Cardiac fibroblast (primary cell): ENCODE measurements around the gene ACADS.

ENCODE experiments used
- DNase-seq, 2 donors: peaks; one replicate each; pipeline versions ENCODE4 v3.0.0 to v3.0.0-alpha.2; 2010; ENCODE audit warnings: low read depth in 2 of 2
- H3K4me3 ChIP-seq, 2 donors: replicated peaks in 1 of 2; 1 replicate in 1 of 2; 2 replicates in 1 of 2; pipeline ENCODE4 v1.5.1; 2011; ENCODE audit warnings: low read depth in 2 of 2, low read length in 2 of 2, mild to moderate bottlenecking in 2 of 2, moderate library complexity in 1 of 2
- CTCF ChIP-seq: IDR thresholded peaks from one replicate; pipeline ENCODE4 v1.5.1; 2011; ENCODE audit warnings: low read depth, mild to moderate bottlenecking, low read length, inconsistent platforms

The ACADS gene

DNA sequence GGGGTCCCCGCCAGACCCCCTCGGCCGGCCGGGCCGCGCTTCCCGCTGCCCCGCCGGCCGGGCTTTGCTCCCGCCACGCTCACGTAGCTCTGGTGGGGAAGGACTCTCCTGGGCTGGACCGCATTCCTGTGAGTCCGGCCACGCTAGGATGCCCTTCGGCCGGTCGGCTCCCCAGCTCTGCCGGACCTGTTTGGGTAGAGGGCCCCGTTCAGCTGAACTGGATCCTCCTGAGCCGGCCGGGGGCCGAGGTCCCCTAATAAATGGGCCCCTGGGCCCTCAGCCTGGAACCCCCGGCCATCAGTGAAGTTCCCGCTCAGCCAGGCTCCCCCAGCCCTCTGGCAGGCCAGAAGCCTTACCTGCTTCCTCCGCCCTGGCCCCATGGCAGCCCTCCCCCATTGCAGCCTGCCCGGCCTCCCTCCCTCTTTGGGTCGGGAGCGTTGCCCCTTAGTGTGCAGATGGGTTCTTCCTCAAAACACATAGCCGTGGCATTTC, 14.8 kb upstream of the ACADS start:
- TF ChIP-seq CTCF: no peak
- no peak for DNase-seq
- H3K4me3 ChIP-seq: peak overlapping the region; percentile 81 to 82

DNA sequence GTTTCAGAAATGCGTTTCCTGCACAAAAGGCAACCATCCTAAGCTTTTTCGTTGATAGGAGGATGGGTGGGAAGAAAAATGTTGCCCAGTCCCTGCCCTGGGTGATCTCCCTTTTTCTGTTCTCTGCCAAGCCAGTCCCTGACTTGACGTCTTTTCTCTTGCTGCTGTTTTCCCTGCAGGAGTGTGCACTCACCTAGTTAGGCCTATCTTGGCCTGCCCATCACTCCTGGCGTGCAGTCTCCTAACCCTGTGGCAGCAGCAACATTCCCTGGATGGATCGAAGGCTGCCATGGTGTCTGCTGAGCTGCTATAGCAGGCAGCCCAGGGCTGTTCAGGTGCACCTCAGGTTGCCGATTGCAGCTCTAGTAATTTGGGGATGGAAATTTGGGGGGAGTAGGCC, 14.2 kb upstream of the ACADS start:
- no peak for TF ChIP-seq CTCF
- H3K4me3 ChIP-seq: peak overlapping the region; percentile 81 to 82

DNA sequence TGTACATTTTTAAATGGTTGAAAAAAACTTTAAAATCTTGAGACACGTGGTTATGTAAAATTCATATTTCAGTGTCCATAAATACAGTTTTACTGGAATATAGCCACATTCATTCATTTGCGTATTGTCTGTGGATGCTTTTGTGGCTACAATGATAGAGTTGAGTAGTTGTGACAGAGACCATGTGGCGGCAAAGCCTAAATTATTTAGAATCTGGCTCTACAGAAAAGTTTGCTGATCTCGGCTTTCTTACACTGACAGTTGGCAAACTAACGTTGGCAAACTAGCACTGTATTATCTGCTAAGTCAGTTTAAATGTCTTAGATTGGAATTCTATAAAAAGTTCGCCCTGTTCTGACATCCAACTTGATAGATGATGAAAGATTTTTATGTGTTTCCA, 13.0 kb upstream of the ACADS start:
- TF ChIP-seq CTCF: no peak
- no peak for DNase-seq
- H3K4me3 ChIP-seq: no peak overlapping the region

More for the DNA sequence above, 14.2 kb upstream of the ACADS start:
- no peak for DNase-seq

DNA sequence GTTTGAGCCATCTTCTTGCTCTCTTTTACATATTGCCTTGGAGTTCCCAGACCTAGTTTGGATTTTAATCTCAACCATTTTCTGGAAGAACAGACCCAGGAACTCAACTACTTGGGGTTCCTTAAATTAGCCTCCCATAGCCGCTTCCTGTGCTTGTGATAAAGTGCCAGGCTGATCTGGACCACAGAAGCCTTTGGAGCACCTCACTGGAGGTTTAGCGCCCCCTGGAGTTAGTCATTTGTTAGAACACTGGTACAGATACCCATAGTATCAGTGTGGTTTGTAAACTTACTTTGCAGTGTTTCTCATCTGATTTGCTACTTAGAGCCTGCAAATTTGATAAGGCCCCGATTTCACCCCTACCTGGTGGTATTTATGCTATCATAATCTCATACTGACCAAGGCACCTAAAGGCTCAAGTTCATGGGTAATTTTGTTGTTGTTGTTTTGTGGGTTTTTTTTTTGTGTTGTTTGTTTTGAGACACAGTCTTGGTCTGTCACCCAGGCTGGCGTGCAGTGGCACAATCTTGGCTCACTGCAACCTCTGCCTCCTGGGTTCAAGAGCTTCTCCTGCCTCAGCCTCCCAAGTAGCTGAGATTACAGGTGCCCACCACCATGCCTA, 11.7 kb upstream of the ACADS start:
- peak; percentile 80 for TF ChIP-seq CTCF
- peak; percentile 87 for DNase-seq
- no peak overlapping the region for H3K4me3 ChIP-seq

DNA sequence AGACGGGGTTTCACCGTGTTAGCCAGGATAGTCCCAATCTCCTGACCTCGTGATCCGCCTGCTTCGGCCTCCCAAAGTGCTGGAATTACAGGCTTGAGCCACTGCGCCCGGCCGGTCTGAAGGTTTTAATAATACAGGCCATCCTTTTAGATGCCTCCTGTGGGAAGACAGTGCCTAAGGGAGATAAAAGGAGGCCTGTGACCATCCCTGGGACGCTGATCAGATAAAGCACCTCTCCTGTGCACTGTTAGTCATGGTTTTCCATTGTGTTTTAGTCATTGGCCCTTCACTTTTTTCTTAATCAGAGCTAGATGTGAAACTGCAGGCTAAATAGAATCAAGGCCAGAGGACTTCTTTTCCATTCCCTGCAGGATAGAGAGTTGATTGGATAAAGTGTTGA, 7.6 kb upstream of the ACADS start:
- TF ChIP-seq CTCF: no peak
- no peak overlapping the region for H3K4me3 ChIP-seq
- no peak for DNase-seq

DNA sequence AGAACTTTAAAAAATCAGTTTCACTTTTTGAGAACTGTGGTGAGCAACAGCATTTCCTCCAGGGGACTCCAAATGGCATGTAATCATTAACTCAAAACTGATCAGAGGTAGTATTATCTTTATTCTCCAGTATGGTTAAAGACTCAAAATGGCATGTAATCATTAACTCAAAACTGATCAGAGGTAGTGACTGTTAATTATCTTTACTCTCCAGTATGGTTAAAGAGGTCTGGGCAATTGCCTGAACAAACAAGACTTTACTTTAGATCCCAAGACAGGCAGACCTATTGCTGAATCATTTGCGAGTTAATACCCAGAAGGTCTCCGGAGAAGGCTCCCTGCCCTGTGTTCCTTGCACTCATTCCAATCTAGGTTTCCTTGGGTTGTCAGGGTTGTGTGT, 6.6 kb upstream of the ACADS start:
- DNase-seq: no peak
- no peak overlapping the region for H3K4me3 ChIP-seq
- TF ChIP-seq CTCF: no peak
